Measurements from ENCODE around the gene MYBPC1.

GRCh38 chr12:101590383-101590782, 4.4 kb upstream of the MYBPC1 start:
- TF ChIP-seq CTCF (IDR thresholded peaks at IDR 0.05; ENCODE audit: insufficient read depth, low read length, poor library complexity, severe bottlenecking), result no peak
- TF ChIP-seq EZH2phosphoT487 (conservative IDR thresholded peaks at IDR 0.05; ENCODE audit: low read length), result no peak

Measured in SU-DHL-6 (cell line).